Transverse colon (tissue), 4 donors: ENCODE data around the gene NADK2. TPM values are rescaled to one million over a fixed set of nuclear protein-coding genes. Genes with fewer than 3 reads are reported as not detected.

Experiments
- DNase-seq: peaks from one replicate; pipeline ENCODE4 v3.0.0-alpha.2; 2019
- H3K27ac ChIP-seq, 4 donors: fragments of 200-600 bp; sonication (generic); 2 replicates each; pipeline ENCODE4 v1.5.1; 2016 to 2018; ENCODE audit warnings: inconsistent platforms in 4 of 4
- H3K27me3 ChIP-seq: fragments of 200-600 bp; sonication (generic); 2 replicates; pipeline ENCODE4 v1.5.1; 2017; ENCODE audit warnings: inconsistent platforms
- H3K36me3 ChIP-seq, 4 donors: fragments of 200-600 bp; sonication (generic); 2 replicates each; pipeline ENCODE4 v1.5.1; 2017 to 2019; ENCODE audit warnings: inconsistent platforms in 4 of 4
- H3K4me1 ChIP-seq, 4 donors: fragments of 200-600 bp; sonication (generic); 2 replicates each; pipeline ENCODE4 v1.5.1; 2017 to 2020; ENCODE audit warnings: inconsistent platforms in 4 of 4
- H3K4me3 ChIP-seq, 4 donors: fragments of 200-600 bp; sonication (generic); 1 replicate in 1 of 4; 2 replicates in 3 of 4; pipeline versions ENCODE4 v1.5.1 to v1.6.1; 2017 to 2019; ENCODE audit warnings: inconsistent platforms in 4 of 4
- H3K9me3 ChIP-seq, 2 donors: fragments of 200-600 bp; sonication (generic); 2 replicates each; pipeline ENCODE4 v1.5.1; 2017 to 2019; ENCODE audit warnings: inconsistent platforms in 2 of 2
- CTCF ChIP-seq, 5 experiments: fragments of 200-600 bp in 3 of 5; fragments of 450-650 bp in 2 of 5; sonication (generic) in 3 of 5; IDR thresholded peaks; 1 replicate in 2 of 5; 2 replicates in 3 of 5; pipeline ENCODE4 v1.5.1; 2016 to 2017; ENCODE audit warnings: antibody characterized with exemption in 5 of 5, inconsistent platforms in 3 of 5, mild to moderate bottlenecking in 2 of 5, moderate library complexity in 1 of 5
- EP300 ChIP-seq: sonication (generic); formaldehyde crosslinking; IDR thresholded peaks from one replicate; pipeline ENCODE4 v1.6.1; 2017; ENCODE audit warnings: antibody characterized with exemption, low read depth
- POLR2A ChIP-seq: fragments of 450-650 bp; IDR thresholded peaks from one replicate; pipeline ENCODE4 v1.6.1; 2016; ENCODE audit warnings: antibody characterized with exemption, mild to moderate bottlenecking, moderate library complexity
- POLR2AphosphoS5 ChIP-seq, 3 donors: sonication (generic); formaldehyde crosslinking; IDR thresholded peaks; one replicate each; pipeline ENCODE4 v1.6.1; 2016; ENCODE audit warnings: antibody characterized with exemption in 3 of 3
- WGBS, 2 donors: methylation state at CpG; one replicate each; pipeline ENCODE4 v1.1.5; 2018; ENCODE audit warnings: low coverage in 1 of 2; 5-methylcytosine and 5-hydroxymethylcytosine counted together
- in situ Hi-C, 4 donors: fragments of 200-750 bp; cut with MboI; loops; one replicate each; pipeline versions ENCODE4 v1.15.0 to v1.15.1; 2017; ENCODE audit warnings: low sequenced_read_pairs in 3 of 4, low pct_ligation_motif_present in 1 of 4, low pct_unique_long_range_greater_than_20kb in 1 of 4
- intact Hi-C: fragments of 100-400 bp; cut with DNase I; formaldehyde crosslinking; loops from one replicate; pipeline ENCODE4 v1.15.1; 2023; ENCODE audit warnings: low total_unique reads
- total RNA-seq, 4 donors: library from RNA; depleted of rRNA; stranded (reverse); fragments of >200 nt; gene quantifications; one replicate each; pipeline ENCODE4 v1.1.0, GENCODE V29; 2016

The NADK2 gene
- total RNA-seq, 4 donors from 2014 or later = 14.6 to 31.4 (median 22.4) TPM

GRCh38 chr5:36272136-36272690, 30.5 kb upstream of the NADK2 start:
- Histone ChIP-seq H3K36me3 (no peaks in the 10 kb centered on the region), H3K27me3 (no peaks in the 10 kb centered on the region), H3K4me3 (no peak overlapping the region), H3K9me3 (no peaks in the 10 kb centered on the region), H3K27ac (no peak overlapping the region), H3K4me1 (peaks cover 0 to 4% (median 0%) of the 10 kb centered on the region in 4 donors)
- no peak for DNase-seq
- 93% methylated on average over 2 of the region's 2 CpGs; no CpG with 5 or more reads in 1 of the 2 donors for WGBS, 2 donors
- no peak for TF ChIP-seq EP300
- in situ Hi-C loops = loop anchor here in 1 of 4 donors (25.0 kb wide), 1 partner anchor 415 kb away; no protein-coding TSS in a partner anchor
- intact Hi-C loops = no loop called here

- intact Hi-C loops = no loop called here
- Histone ChIP-seq H3K9me3 (no peaks in the 10 kb centered on the region), H3K36me3 (no peaks in the 10 kb centered on the region), H3K4me1 (peaks cover 0 to 4% (median 0%) of the 10 kb centered on the region in 4 donors), H3K27me3 (no peaks in the 10 kb centered on the region), H3K27ac (no peak overlapping the region), H3K4me3 (no peak overlapping the region)
- TF ChIP-seq POLR2AphosphoS5 (IDR thresholded peaks at IDR 0.05) = no peak
- in situ Hi-C loops = loop anchor here in 1 of 4 donors (25.0 kb wide), 1 partner anchor 416 kb away; no protein-coding TSS in a partner anchor
- no peak for DNase-seq
- 65 to 71% methylated on average over 3 of the region's 3 CpGs for WGBS, 2 donors
Observed at GRCh38 chr5:36270876-36271575, 29.3 kb upstream of the NADK2 start.

DNA sequence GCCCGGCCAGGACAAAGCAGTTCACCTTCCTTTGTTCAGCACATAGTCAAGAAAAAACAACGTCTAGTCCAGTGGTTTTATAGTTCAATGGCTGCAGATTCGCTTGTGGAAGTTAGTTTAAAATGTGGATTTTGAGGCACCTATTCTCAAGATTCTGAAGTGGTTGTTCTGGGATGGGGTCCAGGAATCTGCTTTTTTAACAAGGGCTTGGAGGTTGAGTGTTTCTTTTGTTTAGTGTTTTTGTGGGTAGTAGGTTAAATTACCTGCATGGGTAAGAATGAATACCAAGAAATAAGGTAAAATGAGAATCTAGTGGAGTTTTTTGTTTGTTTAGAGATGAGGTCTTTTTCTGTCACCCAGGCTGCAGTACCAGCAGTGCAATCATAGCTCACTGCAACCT, 28.4 kb upstream of the NADK2 start:
- Histone ChIP-seq H3K27me3 (no peaks in the 10 kb centered on the region), H3K27ac (no peak overlapping the region), H3K4me1 (peaks cover 0 to 4% (median 0%) of the 10 kb centered on the region in 4 donors), H3K4me3 (no peak overlapping the region), H3K9me3 (no peaks in the 10 kb centered on the region), H3K36me3 (no peaks in the 10 kb centered on the region)
- 83 to 84% methylated on average over 3 of the region's 3 CpGs for whole genome bisulfite sequencing, 2 donors
- intact Hi-C loops = no loop called here
- DNase-seq = no peak
- in situ Hi-C loops = loop anchor here in 1 of 4 donors (25.0 kb wide), 1 partner anchor 417 kb away; no protein-coding TSS in a partner anchor
- TF ChIP-seq POLR2A (no peak), CTCF (IDR thresholded peaks at IDR 0.05) (no peak), POLR2AphosphoS5 (IDR thresholded peaks at IDR 0.05) (no peak), EP300 (no peak)

DNA sequence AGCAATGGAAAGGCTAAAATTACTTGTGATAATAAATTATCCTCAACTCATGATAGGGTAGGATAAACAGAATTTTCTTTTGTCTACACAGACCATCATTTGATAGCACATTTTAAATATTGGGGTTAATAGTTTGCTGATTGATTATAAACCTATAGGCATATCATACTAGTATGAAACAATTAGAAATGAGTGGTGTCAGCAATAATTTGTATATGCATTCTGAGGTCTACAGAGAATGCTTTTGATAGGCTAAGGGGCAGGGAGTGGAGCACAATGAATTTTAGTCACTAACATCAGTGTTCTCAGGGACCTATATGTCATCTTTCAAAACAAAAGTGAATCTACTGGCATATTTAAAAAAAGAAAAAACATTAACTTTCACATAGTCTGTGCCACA, 27.8 kb upstream of the NADK2 start:
- H3K27me3 ChIP-seq = no peaks in the 10 kb centered on the region
- no peaks in the 10 kb centered on the region for H3K9me3 ChIP-seq
- no peak for TF ChIP-seq POLR2A
- TF ChIP-seq POLR2AphosphoS5 (IDR thresholded peaks at IDR 0.05) = no peak
- no peak for TF ChIP-seq CTCF (IDR thresholded peaks at IDR 0.05)
- TF ChIP-seq EP300 = no peak
- H3K27ac ChIP-seq = no peak overlapping the region
- peaks cover 0 to 4% (median 0%) of the 10 kb centered on the region in 4 donors for H3K4me1 ChIP-seq
- in situ Hi-C loops = loop anchor here in 1 of 4 donors (25.0 kb wide), 1 partner anchor 418 kb away; no protein-coding TSS in a partner anchor
- intact Hi-C loops = loop anchor here (1.0 to 10.0 kb wide), 2 partner anchors 32 to 125 kb away; partner anchors contain the start of gene RANBP3L
- H3K4me3 ChIP-seq = no peak overlapping the region
- DNase-seq = no peak
- no peaks in the 10 kb centered on the region for H3K36me3 ChIP-seq

DNA sequence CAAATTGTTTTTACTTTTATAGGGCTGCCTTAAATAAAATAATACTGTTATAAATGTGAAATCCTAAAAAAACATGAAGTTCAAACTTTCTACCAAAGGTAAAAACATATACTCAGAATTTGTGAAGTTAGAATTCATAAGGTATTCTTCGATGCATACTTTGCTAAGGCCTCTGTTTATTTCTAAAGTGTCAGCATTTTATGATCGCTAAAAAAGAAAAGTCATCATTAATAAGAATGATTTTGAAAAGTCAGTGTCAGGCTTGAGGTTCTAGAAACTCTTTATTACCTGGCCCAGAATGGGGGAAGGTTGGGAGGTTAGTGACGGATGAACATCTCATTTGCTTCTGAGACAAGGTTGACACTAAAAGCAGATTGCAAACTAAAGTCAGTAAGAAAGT, 26.2 kb upstream of the NADK2 start:
- no peaks in the 10 kb centered on the region for H3K9me3 ChIP-seq
- H3K27ac ChIP-seq = no peak overlapping the region
- no peak for TF ChIP-seq EP300
- TF ChIP-seq POLR2A = no peak
- TF ChIP-seq POLR2AphosphoS5 (IDR thresholded peaks at IDR 0.05) = no peak
- TF ChIP-seq CTCF (IDR thresholded peaks at IDR 0.05) = no peak
- no peak overlapping the region for H3K4me3 ChIP-seq
- no peaks in the 10 kb centered on the region for H3K36me3 ChIP-seq
- no peak for DNase-seq
- H3K27me3 ChIP-seq = no peaks in the 10 kb centered on the region
- H3K4me1 ChIP-seq = no peaks in the 10 kb centered on the region
- WGBS, 2 donors = 95 to 96% methylated on average over 3 of the region's 3 CpGs
- intact Hi-C loops (loop anchor here (10.0 kb wide), 1 partner anchor 127 kb away; no protein-coding TSS in a partner anchor), in situ Hi-C loops (loop anchor here in 1 of 4 donors (25.0 kb wide), 1 partner anchor 419 kb away; no protein-coding TSS in a partner anchor)
